GM21447 (cell line): ENCODE measurements around the gene EIF3B.
"Not testable (repeated sequence)": the region's sequence is repeated elsewhere in the genome, so short reads cannot be mapped to it uniquely, and the experiment has no call there.

Source experiments
- ATAC-seq: cut with Tn5 transposase; IDR thresholded peaks from one replicate; pipeline ENCODE4 v1.9.1; 2021; ENCODE audit not compliant: unreplicated experiment

Gene EIF3B

GRCh38 chr7:2399848-2400587, 45.4 kb downstream of the EIF3B start:
- no peak for ATAC-seq

DNA sequence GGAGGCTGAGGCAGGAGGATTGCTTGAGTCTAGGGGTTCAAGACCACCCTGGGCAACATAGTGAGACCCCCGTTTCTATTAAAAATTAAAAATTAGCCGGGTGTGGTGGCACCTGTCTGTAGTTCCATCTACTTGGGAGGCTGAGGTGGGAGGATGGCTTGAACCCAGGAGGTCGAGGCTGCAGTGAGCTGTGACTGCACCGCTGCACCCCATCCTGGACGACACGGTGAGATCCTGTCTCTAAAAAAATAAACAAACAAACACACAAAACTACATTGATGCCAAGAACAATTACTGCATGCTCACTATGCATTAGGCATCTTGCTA, 48.0 kb downstream of the EIF3B start:
- no peak for ATAC-seq

GRCh38 chr7:2403014-2403717, 48.5 kb downstream of the EIF3B start, which contains the start of gene CHST12:
Gene CHST12, plus strand, starts transcription at chr7:2403611. Its CDS starts 29,029 bp downstream, at chr7:2432640.
- peak; percentile 35 for ATAC-seq

DNA sequence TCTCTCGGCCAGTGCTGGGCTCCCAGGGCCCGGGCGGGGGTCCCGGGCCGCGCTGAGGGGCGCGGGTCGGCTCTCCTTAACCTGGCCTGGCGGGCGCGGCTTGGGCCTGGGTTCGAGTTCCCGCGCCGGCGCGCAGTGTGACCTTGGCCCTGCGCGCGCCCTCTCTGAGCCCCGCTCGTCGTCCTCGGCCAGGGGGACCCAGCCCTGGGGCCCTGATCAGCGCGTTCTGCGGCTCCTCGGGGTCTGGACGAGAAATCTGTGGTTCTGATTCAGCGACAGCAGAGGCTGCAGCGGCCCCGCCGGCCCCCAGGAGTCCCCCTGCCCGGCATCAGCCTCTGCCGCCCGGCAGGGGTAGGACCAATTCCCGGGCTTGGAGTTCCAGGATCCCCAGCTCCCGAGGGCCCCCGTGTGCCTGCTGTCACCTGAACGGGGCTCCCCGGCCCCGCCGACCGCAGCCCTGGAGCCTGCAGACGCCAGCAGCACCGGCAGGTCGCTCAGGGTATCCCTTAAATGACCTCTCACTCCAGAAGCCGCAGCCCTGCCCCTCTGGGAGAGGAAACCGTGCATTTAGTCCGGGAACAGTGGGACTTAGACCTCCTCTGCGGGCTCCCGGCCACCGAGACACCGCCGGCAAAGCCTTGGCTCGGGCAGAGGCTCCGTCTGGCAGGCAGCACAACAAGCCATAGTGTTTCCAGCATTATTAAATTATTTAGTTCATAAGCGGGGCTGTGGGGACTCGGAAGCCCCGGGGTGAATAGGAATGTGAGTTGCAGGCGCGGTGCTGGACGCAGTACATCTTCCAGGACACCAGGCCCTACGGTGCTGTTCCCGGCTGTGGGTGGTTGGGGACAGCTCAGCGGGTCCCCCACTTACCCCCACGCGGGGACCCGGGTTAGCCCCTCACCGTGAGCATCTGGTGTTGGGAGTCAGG, 49.4 kb downstream of the EIF3B start:
- ATAC-seq = no peak

- ATAC-seq = no peak
Observed at GRCh38 chr7:2404714-2405119, 50.1 kb downstream of the EIF3B start.

DNA sequence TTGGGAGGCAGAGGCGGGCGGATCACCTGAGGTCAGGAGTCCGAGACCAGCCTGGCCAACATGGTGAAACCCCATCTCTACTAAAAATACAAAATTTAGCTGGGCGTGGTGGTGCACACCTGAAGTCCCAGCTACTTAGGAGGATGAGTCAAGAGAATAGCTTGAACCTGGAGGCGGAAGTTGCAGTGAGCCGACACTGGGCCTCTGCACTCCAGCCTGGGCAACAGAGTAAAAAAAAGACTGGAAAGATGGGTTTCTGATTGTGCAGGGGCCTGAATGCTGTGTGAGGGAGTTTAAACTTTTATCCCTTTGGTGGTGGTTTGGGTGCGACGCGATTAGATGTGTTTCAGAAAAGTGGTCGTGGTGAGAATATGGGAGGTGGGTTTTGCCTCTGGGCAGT, 50.6 kb downstream of the EIF3B start:
- no peak for ATAC-seq

DNA sequence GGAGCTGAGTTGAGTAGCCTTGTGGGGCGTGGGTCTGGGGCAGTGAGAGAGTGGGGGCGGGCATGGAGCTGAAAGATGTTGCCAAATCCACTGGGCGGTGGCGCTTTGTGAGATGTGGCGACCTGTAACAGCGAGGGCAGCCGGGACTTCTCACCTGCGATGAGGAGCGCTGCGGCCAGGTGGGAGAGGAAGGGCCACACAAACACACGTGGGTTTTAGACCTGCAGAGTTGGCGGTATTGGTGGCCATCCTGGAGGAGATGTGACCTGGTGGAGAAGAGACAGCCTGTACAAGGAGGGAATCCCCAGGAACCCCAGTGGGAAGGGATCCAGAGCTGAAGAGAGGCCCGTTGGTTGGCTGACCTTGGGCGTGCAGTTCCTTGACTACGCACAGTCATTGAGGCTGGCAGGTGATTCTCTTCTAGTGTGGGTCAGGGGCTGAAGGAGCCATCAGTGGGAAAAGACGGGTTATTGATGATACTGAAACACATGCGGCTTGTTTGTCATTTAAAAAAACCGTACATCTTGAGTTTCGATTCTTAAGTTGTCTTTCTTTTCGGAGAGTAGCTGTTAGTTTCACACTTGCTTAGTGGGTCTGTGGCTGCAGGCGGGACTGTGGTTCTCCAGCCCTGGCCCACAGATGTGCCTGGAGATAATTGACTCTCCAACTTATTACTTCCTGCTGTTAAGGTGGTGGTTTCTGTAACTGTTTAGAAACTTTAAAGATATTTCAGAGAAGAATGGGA, 51.1 kb downstream of the EIF3B start:
- peak; percentile 44 for ATAC-seq

- no peak for ATAC-seq
Observed at GRCh38 chr7:2409745-2410414, 55.3 kb downstream of the EIF3B start.

DNA sequence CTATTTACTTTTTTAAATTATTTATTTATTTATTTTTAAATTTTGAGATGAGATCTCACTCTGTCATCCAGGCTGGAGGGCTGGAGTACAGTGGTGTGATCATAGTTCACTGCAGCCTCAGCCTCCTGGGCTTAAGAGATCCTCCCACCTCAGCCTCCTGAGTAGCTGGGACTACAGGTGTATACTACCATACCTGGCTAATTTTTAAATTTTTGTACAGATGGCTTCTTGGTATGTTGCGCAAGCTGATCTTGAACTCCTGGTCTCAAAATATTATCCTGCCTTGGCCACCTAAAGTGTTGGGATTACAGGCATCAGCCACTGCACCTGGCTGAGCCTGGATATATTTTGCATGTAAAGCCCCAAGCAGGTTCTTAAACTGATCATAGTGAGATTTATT, 56.4 kb downstream of the EIF3B start:
- no peak for ATAC-seq

DNA sequence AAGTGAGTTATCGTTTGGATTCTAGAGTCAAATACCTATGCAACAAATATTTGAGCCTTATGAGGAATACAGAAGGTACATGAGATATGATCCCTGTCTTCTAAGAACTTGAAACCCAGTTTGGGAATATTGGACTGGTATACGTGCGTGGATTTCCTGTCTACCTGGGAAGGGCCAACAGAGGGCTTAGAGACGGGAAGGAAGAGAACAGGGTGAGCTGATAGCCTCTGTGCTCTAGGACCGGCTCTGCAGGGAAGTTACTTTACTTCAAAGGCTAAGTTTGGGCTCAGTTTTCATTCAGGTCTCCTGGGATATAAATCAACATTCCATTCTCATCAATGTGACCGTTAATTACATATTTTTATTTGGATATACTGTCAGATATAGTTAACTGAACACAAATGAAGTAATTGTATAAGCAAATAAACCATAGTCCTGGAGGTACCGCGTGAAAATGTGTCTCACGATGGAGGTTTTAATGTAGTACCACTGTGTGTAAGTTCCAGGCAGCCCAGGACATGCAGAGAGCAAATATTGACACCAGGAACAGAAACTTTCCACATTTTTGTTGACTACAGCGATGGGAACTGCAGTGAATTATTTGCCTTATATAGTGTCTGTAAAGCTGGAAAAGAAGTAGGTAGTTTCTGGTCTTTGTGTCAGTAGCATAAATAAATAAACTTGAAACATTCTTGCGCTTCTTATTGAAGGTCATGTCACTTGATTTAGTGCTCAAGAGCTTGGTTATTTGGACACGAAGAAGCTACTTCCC, 57.4 kb downstream of the EIF3B start:
- ATAC-seq = no peak

GRCh38 chr7:2412587-2413201, 58.1 kb downstream of the EIF3B start:
- ATAC-seq = no peak

GRCh38 chr7:2416063-2416462, 61.4 kb downstream of the EIF3B start:
- ATAC-seq = no peak

DNA sequence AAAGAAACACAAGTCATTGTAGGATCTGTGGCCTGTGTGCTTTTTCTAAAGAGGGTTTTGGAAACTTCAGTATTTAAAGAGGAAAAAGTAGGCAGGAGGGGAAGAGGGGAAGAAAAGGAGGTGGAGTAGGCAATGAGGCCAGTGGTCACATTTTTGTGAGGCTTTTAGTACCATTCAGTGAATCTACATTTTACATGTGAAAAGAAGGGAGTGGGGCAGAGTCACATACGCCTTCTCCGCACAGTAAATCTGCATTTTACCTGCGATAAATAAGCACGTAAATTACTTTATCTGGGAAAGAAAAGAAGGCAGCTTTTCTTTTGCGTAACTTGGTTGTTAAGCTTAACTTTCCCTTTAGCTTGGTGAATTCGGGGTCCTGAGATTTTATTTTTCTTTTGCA, 62.0 kb downstream of the EIF3B start:
- no peak for ATAC-seq

- not testable (repeated sequence) for ATAC-seq
Observed at GRCh38 chr7:2417178-2417577, 62.6 kb downstream of the EIF3B start.

GRCh38 chr7:2417981-2418481, 63.4 kb downstream of the EIF3B start:
- ATAC-seq = no peak

DNA sequence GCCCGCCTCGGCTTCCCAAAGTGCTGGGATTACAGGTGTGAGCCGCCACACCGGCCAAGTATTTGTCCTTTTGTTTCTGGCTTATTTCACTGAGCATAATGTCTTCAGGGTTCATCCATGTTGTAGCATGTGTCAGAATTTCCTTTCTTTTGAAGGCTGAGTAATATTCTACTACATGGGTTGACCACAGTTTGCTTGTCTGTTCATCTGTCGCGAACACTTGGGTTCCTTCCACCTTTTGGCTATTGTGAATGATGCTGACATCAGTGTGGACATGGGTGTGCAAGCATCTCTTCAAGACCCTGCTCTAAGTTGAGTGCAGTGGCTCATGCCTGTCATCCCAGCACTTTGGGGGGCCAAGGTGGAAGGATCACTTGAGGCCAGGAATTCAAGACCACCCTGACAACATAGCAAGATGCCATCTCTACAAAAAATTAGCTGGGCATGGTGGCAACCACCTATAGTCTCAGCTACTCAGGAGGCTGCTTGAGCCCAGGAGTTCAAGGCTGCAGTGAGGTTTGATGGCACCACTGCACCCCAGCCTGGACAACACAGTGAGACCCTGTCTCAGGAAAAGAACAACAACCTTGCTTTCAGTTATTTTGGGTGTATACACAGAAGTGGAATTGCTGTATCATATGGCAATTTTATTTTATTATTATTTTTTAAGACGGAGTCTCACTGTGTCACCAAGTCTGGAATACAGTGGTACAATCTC, 65.7 kb downstream of the EIF3B start:
- no peak for ATAC-seq

GRCh38 chr7:2421943-2422310, 67.3 kb downstream of the EIF3B start:
- no peak for ATAC-seq

- no peak for ATAC-seq
Observed at GRCh38 chr7:2425749-2426148, 71.1 kb downstream of the EIF3B start.
